GM12874 (cell line): Measurements from ENCODE around the gene HARS1.

Source experiments
- CTCF ChIP-seq: IDR thresholded peaks from 2 replicates; pipeline ENCODE4 v1.5.1; 2011; ENCODE audit warnings: low read depth, mild to moderate bottlenecking, control low read depth, low read length, moderate library complexity; ENCODE audit not compliant: insufficient read depth

HARS1 gene

GRCh38 chr5:140713562-140714094, 22.5 kb upstream of the HARS1 start:
- no peak for TF ChIP-seq CTCF

GRCh38 chr5:140711794-140712193, 20.6 kb upstream of the HARS1 start:
- TF ChIP-seq CTCF, result no peak

- TF ChIP-seq CTCF, result no peak
Observed at GRCh38 chr5:140710899-140711552, 19.9 kb upstream of the HARS1 start.

DNA sequence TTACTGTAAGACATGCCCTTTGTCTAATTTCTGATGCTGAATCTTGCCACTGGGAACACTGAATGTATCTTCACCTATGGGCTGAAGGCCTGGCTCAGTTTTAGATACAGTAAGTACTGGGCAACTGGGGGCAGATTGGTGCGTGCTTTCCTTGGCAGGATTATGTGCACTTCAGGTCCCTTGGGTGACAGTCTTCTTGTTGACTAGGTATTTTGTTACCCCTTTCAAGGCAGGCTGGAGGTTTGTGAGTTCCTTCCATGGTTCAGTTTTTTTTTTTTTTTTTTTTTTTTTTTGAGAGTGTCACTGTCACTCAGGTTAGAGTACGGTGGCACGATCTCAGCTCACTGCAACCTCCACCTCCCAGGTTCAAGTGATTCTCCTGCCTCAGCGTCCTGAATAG, 16.6 kb upstream of the HARS1 start:
- no peak for TF ChIP-seq CTCF

DNA sequence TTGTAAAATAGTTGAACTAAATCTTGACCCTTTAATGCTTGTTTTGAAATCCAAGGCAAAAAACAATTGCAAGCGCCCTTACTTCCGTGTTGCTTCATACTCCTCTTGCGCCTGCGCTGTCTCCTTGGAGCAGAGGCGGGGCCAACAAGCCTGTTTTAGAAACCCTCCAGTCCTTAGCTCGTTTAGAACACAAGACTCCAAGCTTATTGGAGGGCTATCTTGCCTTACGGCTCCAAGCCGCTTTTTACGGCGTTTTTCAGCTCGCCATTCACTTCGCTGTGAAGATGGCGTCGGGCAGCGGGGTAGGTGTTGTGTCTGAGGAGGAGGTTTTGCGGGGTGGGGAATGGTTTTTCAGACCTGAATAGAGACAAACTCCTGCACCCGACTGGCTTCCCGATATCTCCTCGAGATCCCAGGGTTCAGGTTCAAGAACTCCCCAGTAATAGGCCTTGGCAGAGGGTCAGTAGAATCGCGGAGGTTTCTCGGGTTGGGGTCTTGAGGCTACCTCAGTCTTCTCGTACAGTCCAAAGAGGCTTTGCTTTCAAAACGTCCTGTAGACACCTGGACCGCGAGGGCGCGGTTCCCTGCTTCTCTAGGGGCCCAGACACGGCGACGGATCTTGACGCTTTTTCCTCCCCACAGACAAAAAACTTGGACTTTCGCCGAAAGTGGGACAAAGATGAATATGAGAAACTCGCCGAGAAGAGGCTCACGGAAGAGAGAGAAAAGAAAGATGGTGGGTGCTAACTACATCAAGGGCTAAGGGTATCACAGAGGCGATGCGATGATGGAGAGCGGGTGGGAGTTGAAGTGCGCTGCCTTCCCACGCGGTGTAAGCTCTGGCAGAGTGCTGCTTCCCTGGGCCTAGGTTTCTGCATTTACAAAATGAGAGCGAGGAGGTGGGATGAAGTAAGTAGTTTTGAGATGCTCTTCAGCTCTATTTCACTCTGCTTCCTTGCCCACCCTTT, 9.3 kb upstream of the HARS1 start, which contains the start of gene ZMAT2:
ZMAT2 (plus strand) TSS at position 271 of the 968 bp plus-strand sequence; CDS start at position 285, 14 bp downstream.
- no peak for TF ChIP-seq CTCF

DNA sequence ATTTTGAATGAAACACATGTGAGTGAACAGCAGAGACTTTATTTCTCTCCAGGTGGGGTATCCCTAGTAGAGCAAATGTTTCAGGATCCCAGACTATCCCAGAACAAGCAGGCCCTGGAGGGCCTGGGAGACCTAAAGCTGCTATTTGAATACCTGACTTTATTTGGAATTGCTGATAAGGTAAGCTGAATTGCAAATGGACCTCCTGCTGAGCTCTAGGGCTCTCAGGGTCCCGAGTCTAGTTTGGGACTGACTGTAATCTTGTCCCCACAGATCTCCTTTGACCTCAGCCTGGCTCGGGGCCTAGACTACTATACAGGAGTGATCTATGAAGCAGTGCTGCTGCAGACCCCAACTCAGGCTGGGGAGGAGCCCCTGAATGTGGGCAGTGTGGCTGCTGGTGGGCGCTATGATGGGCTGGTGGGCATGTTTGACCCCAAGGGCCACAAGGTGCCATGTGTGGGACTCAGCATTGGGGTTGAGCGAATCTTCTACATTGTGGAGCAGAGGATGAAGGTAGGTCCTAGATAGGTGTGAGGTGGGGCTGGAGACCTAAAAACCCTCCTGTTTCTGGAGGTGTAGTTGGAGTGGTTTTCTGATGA, 5.8 kb upstream of the HARS1 start:
- no peak for TF ChIP-seq CTCF

- no peak for TF ChIP-seq CTCF
Observed at GRCh38 chr5:140694276-140694675, 3.1 kb upstream of the HARS1 start.
